Cardiac fibroblast (primary cell): ENCODE results near the gene ENTPD8.
"Not testable (repeated sequence)": the region's sequence is repeated elsewhere in the genome, so short reads cannot be mapped to it uniquely, and the experiment has no call there.

Source experiments
- DNase-seq, 2 donors: peaks; one replicate each; pipeline versions ENCODE4 v3.0.0 to v3.0.0-alpha.2; 2010; ENCODE audit warnings: low read depth in 2 of 2
- H3K4me3 ChIP-seq, 2 donors: replicated peaks in 1 of 2; 1 replicate in 1 of 2; 2 replicates in 1 of 2; pipeline ENCODE4 v1.5.1; 2011; ENCODE audit warnings: low read depth in 2 of 2, low read length in 2 of 2, mild to moderate bottlenecking in 2 of 2, moderate library complexity in 1 of 2
- CTCF ChIP-seq: IDR thresholded peaks from one replicate; pipeline ENCODE4 v1.5.1; 2011; ENCODE audit warnings: low read depth, mild to moderate bottlenecking, low read length, inconsistent platforms

ENTPD8 gene

GRCh38 chr9:137474271-137474670 lies 33.1 kb upstream of the ENTPD8 start:
- no peak for TF ChIP-seq CTCF
- no peak for DNase-seq
- no peak overlapping the region for H3K4me3 ChIP-seq

- H3K4me3 ChIP-seq, result no peak overlapping the region
- DNase-seq, result no peak
- TF ChIP-seq CTCF, result no peak
Observed at GRCh38 chr9:137470785-137471184, 29.6 kb upstream of the ENTPD8 start.

GRCh38 chr9:137467896-137468295 lies 26.7 kb upstream of the ENTPD8 start:
- no peak overlapping the region for H3K4me3 ChIP-seq
- no peak for DNase-seq
- TF ChIP-seq CTCF, result no peak

GRCh38 chr9:137467161-137467581 lies 26.0 kb upstream of the ENTPD8 start:
- no peak for TF ChIP-seq CTCF
- DNase-seq, result no peak
- H3K4me3 ChIP-seq, result no peak overlapping the region

GRCh38 chr9:137466389-137467085 lies 25.4 kb upstream of the ENTPD8 start:
- DNase-seq, H3K4me3 ChIP-seq: not testable (repeated sequence)

GRCh38 chr9:137465720-137466388 lies 24.7 kb upstream of the ENTPD8 start:
- no peak overlapping the region for H3K4me3 ChIP-seq
- no peak for TF ChIP-seq CTCF

GRCh38 chr9:137465000-137465719 lies 24.0 kb upstream of the ENTPD8 start:
- TF ChIP-seq CTCF, result no peak
- no peak for DNase-seq
- H3K4me3 ChIP-seq, result no peak overlapping the region

More at GRCh38 chr9:137465720-137466388, 24.7 kb upstream of the ENTPD8 start:
- DNase-seq, result no peak
